Caco-2 (cell line): ENCODE measurements around the gene TTN. TPM values are rescaled to one million over a fixed set of nuclear protein-coding genes. Genes with fewer than 3 reads are reported as not detected.

Experiments used
- BruUV-seq: library from RNA; stranded (reverse); fragments of 400-500 nt; replicated peaks from 2 replicates; lab custom pipeline; 2021; lab: Mats Ljungman, UMichigan
- CTCF ChIA-PET: fragments of 300-600 bp; sonication (Branson Sonifier 250); formaldehyde crosslinking; loops from one replicate; lab custom pipeline; 2022; ENCODE audit warnings: antibody characterized with exemption; lab: Charles Lee
- POLR2A ChIA-PET: fragments of 300-600 bp; sonication (Branson Sonifier 250); formaldehyde crosslinking; loops from one replicate; lab custom pipeline; 2022; ENCODE audit warnings: antibody characterized with exemption; lab: Charles Lee
- DNase-seq, 2 experiments: peaks; one replicate each; pipeline versions ENCODE4 v3.0.0 to v3.0.0-alpha.2; 2020 to 2022
- H3K27me3 ChIP-seq: replicated peaks from 2 replicates; pipeline ENCODE4 v1.6.0; 2011; ENCODE audit warnings: low read length; ENCODE audit not compliant: control insufficient read depth, insufficient read depth
- H3K36me3 ChIP-seq: 2 replicates; pipeline ENCODE4 v1.5.1; 2011; ENCODE audit warnings: low read length; ENCODE audit not compliant: control insufficient read depth, insufficient read depth
- H3K4me1 ChIP-seq: fragments of 250-450 bp; sonication (Bioruptor Pico); 2 replicates; pipeline ENCODE4 v1.5.1; 2020; ENCODE audit warnings: mild to moderate bottlenecking
- H3K4me3 ChIP-seq: 2 replicates; pipeline ENCODE4 v1.5.1; 2011; ENCODE audit warnings: low read depth, mild to moderate bottlenecking, control low read depth, low read length
- H3K9me3 ChIP-seq: fragments of 250-450 bp; sonication (Bioruptor Pico); 2 replicates; pipeline ENCODE4 v1.5.1; 2020; ENCODE audit warnings: mild to moderate bottlenecking, moderate library complexity
- H3K27ac Mint-ChIP-seq: one replicate; pipeline ENCODE4 v1.8.0; 2022; ENCODE audit warnings: mixed read lengths; ENCODE audit not compliant: unreplicated experiment
- H3K27me3 Mint-ChIP-seq: one replicate; pipeline ENCODE4 v1.8.0; 2022; ENCODE audit warnings: mixed read lengths; ENCODE audit not compliant: insufficient read depth, unreplicated experiment
- H3K36me3 Mint-ChIP-seq: one replicate; pipeline ENCODE4 v1.8.0; 2022; ENCODE audit warnings: mild to moderate bottlenecking, mixed read lengths; ENCODE audit not compliant: insufficient read depth, unreplicated experiment
- H3K4me1 Mint-ChIP-seq: one replicate; pipeline ENCODE4 v1.8.0; 2022; ENCODE audit warnings: low read depth, mixed read lengths; ENCODE audit not compliant: unreplicated experiment
- H3K4me3 Mint-ChIP-seq: one replicate; pipeline ENCODE4 v1.8.0; 2022; ENCODE audit warnings: mild to moderate bottlenecking, moderate library complexity, mixed read lengths; ENCODE audit not compliant: unreplicated experiment
- H3K9me3 Mint-ChIP-seq: one replicate; pipeline ENCODE4 v1.8.0; 2022; ENCODE audit warnings: mixed read lengths; ENCODE audit not compliant: unreplicated experiment
- intact Hi-C: fragments of 100-400 bp; cut with micrococcal nuclease; formaldehyde crosslinking; loops from one replicate; pipeline ENCODE4 v1.10.0; 2022; ENCODE audit not compliant: unreplicated experiment
- total RNA-seq: library from RNA; stranded (reverse); gene quantifications from 2 replicates; pipeline ENCODE4 v1.2.3, GENCODE V29; 2022
- TF ChIP-seq, protein P1 (sequence below), 2 experiments: fragments of 200-600 bp in 1 of 2; IDR thresholded peaks; 1 replicate in 1 of 2; 2 replicates in 1 of 2; pipeline versions ENCODE4 v1.5.1 to v1.8.0; 2011 to 2022; ENCODE audit warnings: antibody characterized with exemption in 1 of 2, control low read depth in 1 of 2, inconsistent platforms in 1 of 2, low read depth in 1 of 2, low read length in 1 of 2, mild to moderate bottlenecking in 1 of 2, moderate library complexity in 1 of 2; ENCODE audit not compliant: insufficient read depth in 1 of 2, severe bottlenecking in 1 of 2, unreplicated experiment in 1 of 2

The TTN gene
- total RNA-seq, 1 experiment from 2014 or later: 9.3 TPM

DNA sequence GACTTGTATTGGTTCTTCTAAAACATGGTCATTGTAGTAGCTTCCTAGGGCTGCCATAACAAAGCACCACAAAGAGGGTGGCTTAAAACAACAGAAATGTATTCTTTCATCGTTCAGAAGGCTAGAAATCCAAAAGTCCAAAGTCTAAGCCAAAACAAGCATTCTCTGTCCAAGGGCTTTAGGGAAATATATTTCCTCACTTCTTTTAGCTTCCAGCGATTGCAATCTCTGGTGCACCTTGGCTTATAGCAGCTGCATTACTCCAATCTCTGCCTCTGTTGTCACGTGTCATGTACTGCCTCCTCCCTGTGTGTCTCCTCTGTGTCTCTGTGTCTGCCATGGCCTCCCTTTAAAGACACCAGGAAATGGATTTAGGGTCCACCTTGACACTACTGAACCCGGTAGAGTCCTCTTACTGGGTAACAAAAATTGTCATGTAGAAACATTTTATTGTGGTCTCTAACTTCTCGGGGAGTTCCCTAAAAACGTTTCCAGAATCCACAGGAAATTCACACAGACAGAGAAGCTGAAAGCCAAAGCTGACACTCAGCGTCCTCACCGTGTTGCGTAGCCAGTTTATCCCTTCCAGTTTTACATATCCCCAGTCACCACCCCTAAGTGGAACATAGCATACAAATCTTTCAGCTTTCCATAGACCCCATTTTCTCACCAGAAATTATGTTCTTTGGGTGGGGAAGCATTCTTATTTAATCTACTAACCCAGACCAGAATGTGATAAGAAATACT is 20.7 kb upstream of the TTN start:
- peak in 1 of 2 experiments; percentile 35 for DNase-seq
- H3K4me3 ChIP-seq: no peak overlapping the region
- H3K27me3 Mint-ChIP-seq: no peaks in the 10 kb centered on the region
- ChIA-PET CTCF (no interaction called here), POLR2A (no interaction called here)
- peaks cover 18% of the 10 kb centered on the region for H3K4me1 Mint-ChIP-seq
- no peaks in the 10 kb centered on the region for H3K9me3 ChIP-seq
- H3K4me1 ChIP-seq: peaks cover 5% of the 10 kb centered on the region; the same call in 1 of the 2 replicates
- H3K27me3 ChIP-seq: no peaks in the 10 kb centered on the region
- intact Hi-C loops: no loop called here
- no peaks in the 10 kb centered on the region for H3K36me3 Mint-ChIP-seq
- H3K9me3 Mint-ChIP-seq: no peaks in the 10 kb centered on the region
- H3K36me3 ChIP-seq: no peaks in the 10 kb centered on the region
- BruUV-seq: no TSS peak
- peak overlapping the region; percentile 45 for H3K27ac Mint-ChIP-seq
- peak overlapping the region; percentile 8 for H3K4me3 Mint-ChIP-seq
- TF ChIP-seq, protein P1, sequence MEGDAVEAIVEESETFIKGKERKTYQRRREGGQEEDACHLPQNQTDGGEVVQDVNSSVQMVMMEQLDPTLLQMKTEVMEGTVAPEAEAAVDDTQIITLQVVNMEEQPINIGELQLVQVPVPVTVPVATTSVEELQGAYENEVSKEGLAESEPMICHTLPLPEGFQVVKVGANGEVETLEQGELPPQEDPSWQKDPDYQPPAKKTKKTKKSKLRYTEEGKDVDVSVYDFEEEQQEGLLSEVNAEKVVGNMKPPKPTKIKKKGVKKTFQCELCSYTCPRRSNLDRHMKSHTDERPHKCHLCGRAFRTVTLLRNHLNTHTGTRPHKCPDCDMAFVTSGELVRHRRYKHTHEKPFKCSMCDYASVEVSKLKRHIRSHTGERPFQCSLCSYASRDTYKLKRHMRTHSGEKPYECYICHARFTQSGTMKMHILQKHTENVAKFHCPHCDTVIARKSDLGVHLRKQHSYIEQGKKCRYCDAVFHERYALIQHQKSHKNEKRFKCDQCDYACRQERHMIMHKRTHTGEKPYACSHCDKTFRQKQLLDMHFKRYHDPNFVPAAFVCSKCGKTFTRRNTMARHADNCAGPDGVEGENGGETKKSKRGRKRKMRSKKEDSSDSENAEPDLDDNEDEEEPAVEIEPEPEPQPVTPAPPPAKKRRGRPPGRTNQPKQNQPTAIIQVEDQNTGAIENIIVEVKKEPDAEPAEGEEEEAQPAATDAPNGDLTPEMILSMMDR (IDR thresholded peaks at IDR 0.05; ENCODE audit: insufficient read depth in 1 of 2, low read depth in 1 of 2, low read length in 1 of 2, severe bottlenecking in 1 of 2, unreplicated experiment in 1 of 2): no peak

DNA sequence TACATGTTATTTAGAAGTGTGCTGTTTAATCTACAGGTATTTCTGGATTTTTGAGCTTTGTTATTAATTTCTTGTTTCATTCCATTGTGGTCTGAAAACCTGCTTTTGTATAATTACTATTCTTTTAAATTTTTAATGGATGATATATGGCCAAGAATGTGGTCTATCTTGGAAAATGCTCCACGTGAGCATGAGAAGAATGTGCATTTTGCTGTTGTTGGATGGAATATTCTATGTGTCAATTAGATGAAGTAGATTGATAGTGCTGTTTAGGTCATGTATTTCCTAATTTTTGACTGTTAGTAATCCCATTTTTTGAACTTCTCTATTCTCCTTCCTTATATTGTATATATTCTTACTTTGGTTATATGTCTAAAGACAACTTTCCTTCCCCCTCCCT is 19.9 kb upstream of the TTN start:
- TF ChIP-seq, protein P1 (IDR thresholded peaks at IDR 0.05; ENCODE audit: insufficient read depth in 1 of 2, low read depth in 1 of 2, low read length in 1 of 2, severe bottlenecking in 1 of 2, unreplicated experiment in 1 of 2): no peak
- Mint-ChIP-seq H3K4me1 (peaks cover 18% of the 10 kb centered on the region), H3K36me3 (no peaks in the 10 kb centered on the region), H3K9me3 (no peaks in the 10 kb centered on the region), H3K27ac (no peak overlapping the region), H3K27me3 (no peaks in the 10 kb centered on the region), H3K4me3 (no peak overlapping the region)
- ChIA-PET CTCF (no interaction called here), POLR2A (no interaction called here)
- Histone ChIP-seq H3K27me3 (no peaks in the 10 kb centered on the region), H3K4me3 (no peak overlapping the region), H3K4me1 (peaks cover 5% of the 10 kb centered on the region; the same call in 1 of the 2 replicates), H3K36me3 (no peaks in the 10 kb centered on the region), H3K9me3 (no peaks in the 10 kb centered on the region)
- BruUV-seq: no TSS peak
- no peak for DNase-seq
- intact Hi-C loops: no loop called here

DNA sequence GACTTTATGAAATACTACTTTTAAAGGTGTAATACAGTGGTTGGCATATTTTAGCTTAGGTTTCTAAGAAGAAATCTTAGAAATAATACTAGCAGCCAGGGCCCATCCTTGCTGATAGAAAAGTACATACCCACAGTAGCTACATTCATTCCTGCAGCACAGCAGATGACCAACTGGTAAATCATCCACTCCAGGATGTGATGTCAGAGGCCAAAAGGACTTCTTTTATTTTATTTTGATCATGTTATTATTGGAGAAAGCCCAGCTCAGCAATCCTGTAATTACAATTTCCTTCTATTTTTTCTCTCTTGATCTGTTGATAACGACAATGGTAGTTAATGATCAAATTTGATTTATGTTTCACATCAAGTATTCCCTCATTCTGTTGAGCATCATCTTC is 18.0 kb upstream of the TTN start:
- H3K4me3 ChIP-seq: no peak overlapping the region
- no peaks in the 10 kb centered on the region for H3K9me3 Mint-ChIP-seq
- TF ChIP-seq, protein P1 (IDR thresholded peaks at IDR 0.05; ENCODE audit: insufficient read depth in 1 of 2, low read depth in 1 of 2, low read length in 1 of 2, severe bottlenecking in 1 of 2, unreplicated experiment in 1 of 2): no peak
- no peaks in the 10 kb centered on the region for H3K36me3 Mint-ChIP-seq
- intact Hi-C loops: no loop called here
- H3K27ac Mint-ChIP-seq: no peak overlapping the region
- ChIA-PET POLR2A (no interaction called here), CTCF (no interaction called here)
- no peaks in the 10 kb centered on the region for H3K9me3 ChIP-seq
- H3K27me3 ChIP-seq: no peaks in the 10 kb centered on the region
- H3K36me3 ChIP-seq: no peaks in the 10 kb centered on the region
- H3K4me1 ChIP-seq: peaks cover 5% of the 10 kb centered on the region; the same call in 1 of the 2 replicates
- peaks cover 12% of the 10 kb centered on the region for H3K4me1 Mint-ChIP-seq
- H3K4me3 Mint-ChIP-seq: no peak overlapping the region
- BruUV-seq: no TSS peak
- no peak for DNase-seq
- H3K27me3 Mint-ChIP-seq: no peaks in the 10 kb centered on the region
